Adrenal gland (tissue), 5 donors: ENCODE data around the gene METTL5.

ENCODE experiments used
- POLR2A ChIP-seq, 2 donors: fragments of 450-650 bp; IDR thresholded peaks; one replicate each; pipeline ENCODE4 v1.6.1; 2017; ENCODE audit warnings: antibody characterized with exemption in 2 of 2, mild to moderate bottlenecking in 2 of 2, moderate library complexity in 1 of 2
- TF ChIP-seq, protein P1 (sequence below), 6 experiments: fragments of 450-650 bp in 4 of 6; fragments of 200-600 bp in 2 of 6; sonication (generic) in 1 of 6; IDR thresholded peaks; 1 replicate in 5 of 6; 2 replicates in 1 of 6; pipeline versions ENCODE4 v1.5.1 to v1.8.0; 2016 to 2021; ENCODE audit warnings: antibody characterized with exemption in 6 of 6, mild to moderate bottlenecking in 2 of 6, moderate library complexity in 1 of 6
- donor health status: DM: no; HTN: no; CAD: no.

DNA sequence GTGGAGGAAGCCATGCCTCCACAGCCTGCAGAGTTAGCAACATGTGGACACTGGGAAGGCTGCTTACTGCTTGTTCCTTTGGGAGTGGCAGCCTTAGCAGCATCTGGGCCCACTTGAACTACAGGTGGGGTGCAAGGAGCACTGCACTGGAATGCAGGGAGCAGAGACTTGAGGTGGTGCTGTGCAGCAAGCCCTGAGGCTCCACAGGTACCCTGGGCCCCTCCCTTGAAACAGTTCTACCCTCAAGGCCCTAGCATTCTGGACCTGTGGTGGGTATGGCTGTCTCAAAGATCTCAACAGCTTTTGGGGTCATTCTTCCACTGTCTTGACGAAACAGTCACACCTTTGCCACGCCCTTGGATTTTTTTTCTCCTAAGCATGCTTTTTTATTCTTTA, 16.0 kb upstream of the METTL5 start:
- no peak for TF ChIP-seq POLR2A (IDR thresholded peaks at IDR 0.05)
- TF ChIP-seq, protein P1, sequence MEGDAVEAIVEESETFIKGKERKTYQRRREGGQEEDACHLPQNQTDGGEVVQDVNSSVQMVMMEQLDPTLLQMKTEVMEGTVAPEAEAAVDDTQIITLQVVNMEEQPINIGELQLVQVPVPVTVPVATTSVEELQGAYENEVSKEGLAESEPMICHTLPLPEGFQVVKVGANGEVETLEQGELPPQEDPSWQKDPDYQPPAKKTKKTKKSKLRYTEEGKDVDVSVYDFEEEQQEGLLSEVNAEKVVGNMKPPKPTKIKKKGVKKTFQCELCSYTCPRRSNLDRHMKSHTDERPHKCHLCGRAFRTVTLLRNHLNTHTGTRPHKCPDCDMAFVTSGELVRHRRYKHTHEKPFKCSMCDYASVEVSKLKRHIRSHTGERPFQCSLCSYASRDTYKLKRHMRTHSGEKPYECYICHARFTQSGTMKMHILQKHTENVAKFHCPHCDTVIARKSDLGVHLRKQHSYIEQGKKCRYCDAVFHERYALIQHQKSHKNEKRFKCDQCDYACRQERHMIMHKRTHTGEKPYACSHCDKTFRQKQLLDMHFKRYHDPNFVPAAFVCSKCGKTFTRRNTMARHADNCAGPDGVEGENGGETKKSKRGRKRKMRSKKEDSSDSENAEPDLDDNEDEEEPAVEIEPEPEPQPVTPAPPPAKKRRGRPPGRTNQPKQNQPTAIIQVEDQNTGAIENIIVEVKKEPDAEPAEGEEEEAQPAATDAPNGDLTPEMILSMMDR (IDR thresholded peaks at IDR 0.05): no peak
